ENCODE results near the gene PLA2G2C.

PLA2G2C gene

DNA sequence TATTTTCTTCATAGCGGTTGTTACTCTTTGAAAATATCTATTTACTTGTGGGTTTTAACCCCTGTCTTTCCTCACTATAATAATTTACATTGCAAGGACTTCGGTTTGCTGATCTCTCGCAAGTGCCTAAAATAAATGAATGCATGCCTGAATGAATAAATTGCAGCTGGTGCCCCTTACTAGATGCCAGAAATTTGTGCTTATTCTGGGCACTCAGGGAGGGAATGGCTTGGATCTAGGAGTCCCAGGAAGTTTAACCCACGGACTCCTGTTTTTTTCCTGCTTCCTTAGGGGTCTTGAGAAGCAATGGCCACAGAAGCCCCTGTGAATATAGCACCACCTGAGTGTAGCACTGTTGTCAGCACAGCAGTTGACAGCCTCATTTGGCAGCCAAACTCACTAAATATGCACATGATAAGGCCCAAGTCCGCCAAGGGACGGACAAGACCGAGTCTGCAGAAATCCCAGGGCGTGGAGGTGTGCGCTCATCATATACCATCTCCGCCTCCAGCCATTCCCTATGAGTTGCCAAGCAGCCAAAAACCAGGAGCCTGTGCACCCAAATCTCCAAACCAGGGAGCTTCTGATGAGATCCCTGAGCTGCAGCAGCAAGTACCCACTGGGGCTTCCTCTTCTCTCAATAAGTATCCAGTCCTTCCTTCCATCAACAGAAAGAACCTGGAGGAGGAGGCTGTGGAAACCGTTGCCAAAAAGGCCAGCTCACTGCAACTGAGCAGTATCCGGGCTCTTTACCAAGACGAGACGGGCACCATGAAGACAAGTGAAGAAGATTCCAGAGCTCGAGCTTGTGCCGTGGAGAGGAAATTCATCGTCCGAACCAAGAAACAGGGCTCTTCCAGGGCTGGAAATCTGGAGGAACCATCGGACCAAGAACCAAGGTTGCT lies 4.2 kb upstream of the PLA2G2C start:
- TF ChIP-seq, protein P1, sequence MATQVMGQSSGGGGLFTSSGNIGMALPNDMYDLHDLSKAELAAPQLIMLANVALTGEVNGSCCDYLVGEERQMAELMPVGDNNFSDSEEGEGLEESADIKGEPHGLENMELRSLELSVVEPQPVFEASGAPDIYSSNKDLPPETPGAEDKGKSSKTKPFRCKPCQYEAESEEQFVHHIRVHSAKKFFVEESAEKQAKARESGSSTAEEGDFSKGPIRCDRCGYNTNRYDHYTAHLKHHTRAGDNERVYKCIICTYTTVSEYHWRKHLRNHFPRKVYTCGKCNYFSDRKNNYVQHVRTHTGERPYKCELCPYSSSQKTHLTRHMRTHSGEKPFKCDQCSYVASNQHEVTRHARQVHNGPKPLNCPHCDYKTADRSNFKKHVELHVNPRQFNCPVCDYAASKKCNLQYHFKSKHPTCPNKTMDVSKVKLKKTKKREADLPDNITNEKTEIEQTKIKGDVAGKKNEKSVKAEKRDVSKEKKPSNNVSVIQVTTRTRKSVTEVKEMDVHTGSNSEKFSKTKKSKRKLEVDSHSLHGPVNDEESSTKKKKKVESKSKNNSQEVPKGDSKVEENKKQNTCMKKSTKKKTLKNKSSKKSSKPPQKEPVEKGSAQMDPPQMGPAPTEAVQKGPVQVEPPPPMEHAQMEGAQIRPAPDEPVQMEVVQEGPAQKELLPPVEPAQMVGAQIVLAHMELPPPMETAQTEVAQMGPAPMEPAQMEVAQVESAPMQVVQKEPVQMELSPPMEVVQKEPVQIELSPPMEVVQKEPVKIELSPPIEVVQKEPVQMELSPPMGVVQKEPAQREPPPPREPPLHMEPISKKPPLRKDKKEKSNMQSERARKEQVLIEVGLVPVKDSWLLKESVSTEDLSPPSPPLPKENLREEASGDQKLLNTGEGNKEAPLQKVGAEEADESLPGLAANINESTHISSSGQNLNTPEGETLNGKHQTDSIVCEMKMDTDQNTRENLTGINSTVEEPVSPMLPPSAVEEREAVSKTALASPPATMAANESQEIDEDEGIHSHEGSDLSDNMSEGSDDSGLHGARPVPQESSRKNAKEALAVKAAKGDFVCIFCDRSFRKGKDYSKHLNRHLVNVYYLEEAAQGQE (IDR thresholded peaks at IDR 0.05; ENCODE audit: insufficient read depth in 1 of 2, low read depth in 2 of 2, low read length in 2 of 2): no peak
- TF ChIP-seq SIN3A (IDR thresholded peaks at IDR 0.05; ENCODE audit: borderline replicate concordance, insufficient read depth, low read length) (no peak), POLR2AphosphoS5 (IDR thresholded peaks at IDR 0.05; ENCODE audit: low read depth, low read length) (no peak), TAF1 (IDR thresholded peaks at IDR 0.05; ENCODE audit: borderline replicate concordance, insufficient read depth, low read length) (no peak), FOXP2 (optimal IDR thresholded peaks at IDR 0.05; ENCODE audit: borderline replicate concordance, extremely low read depth, extremely low read length, insufficient read depth) (no peak)

DNA sequence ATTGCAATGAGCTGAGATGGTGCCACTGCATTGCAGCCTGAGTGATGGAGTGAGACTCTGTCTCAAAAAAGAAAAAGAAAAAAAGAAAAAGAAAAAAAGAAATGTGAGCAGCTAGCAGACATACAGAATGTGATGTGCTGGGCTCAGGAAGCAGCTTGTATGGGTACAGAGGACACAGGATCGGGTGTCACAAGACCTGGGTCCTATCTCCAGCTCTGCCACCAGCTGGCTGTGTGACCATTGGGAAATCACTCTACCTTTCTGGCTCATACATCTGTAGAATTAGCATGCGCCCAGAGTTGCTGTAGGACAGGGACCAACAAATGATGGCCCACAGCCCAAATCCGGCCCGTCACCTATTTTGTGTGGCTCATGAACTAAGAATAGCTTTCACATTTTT lies 3.3 kb upstream of the PLA2G2C start:
- TF ChIP-seq POLR2AphosphoS5 (IDR thresholded peaks at IDR 0.05; ENCODE audit: low read depth, low read length) (no peak), FOXP2 (optimal IDR thresholded peaks at IDR 0.05; ENCODE audit: borderline replicate concordance, extremely low read depth, extremely low read length, insufficient read depth) (no peak), TAF1 (IDR thresholded peaks at IDR 0.05; ENCODE audit: borderline replicate concordance, insufficient read depth, low read length) (no peak), SIN3A (IDR thresholded peaks at IDR 0.05; ENCODE audit: borderline replicate concordance, insufficient read depth, low read length) (no peak)
- TF ChIP-seq, protein P1 (IDR thresholded peaks at IDR 0.05; ENCODE audit: insufficient read depth in 1 of 2, low read depth in 2 of 2, low read length in 2 of 2): no peak

DNA sequence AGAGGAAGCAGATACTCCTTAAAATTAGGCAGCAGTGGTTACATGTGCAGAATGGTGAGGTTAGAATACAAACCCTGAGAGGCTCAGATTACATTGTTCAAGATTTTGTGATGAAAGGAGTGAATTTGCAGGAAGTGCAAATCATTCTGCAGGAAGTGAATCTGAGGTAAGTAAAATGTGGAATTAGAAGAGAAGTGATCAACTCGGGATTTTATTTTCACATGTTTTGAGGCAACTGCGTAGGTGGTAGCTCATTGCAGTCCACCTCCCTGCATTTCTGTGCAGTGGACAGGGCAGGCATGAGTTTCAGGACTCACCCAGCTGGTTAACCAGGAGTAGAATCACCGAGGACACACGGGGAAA lies 2.1 kb upstream of the PLA2G2C start:
- TF ChIP-seq POLR2AphosphoS5 (IDR thresholded peaks at IDR 0.05; ENCODE audit: low read depth, low read length): no peak
- TF ChIP-seq TAF1 (IDR thresholded peaks at IDR 0.05; ENCODE audit: borderline replicate concordance, insufficient read depth, low read length): no peak
- TF ChIP-seq SIN3A (IDR thresholded peaks at IDR 0.05; ENCODE audit: borderline replicate concordance, insufficient read depth, low read length): no peak
- no peak for TF ChIP-seq FOXP2 (optimal IDR thresholded peaks at IDR 0.05; ENCODE audit: borderline replicate concordance, extremely low read depth, extremely low read length, insufficient read depth)

DNA sequence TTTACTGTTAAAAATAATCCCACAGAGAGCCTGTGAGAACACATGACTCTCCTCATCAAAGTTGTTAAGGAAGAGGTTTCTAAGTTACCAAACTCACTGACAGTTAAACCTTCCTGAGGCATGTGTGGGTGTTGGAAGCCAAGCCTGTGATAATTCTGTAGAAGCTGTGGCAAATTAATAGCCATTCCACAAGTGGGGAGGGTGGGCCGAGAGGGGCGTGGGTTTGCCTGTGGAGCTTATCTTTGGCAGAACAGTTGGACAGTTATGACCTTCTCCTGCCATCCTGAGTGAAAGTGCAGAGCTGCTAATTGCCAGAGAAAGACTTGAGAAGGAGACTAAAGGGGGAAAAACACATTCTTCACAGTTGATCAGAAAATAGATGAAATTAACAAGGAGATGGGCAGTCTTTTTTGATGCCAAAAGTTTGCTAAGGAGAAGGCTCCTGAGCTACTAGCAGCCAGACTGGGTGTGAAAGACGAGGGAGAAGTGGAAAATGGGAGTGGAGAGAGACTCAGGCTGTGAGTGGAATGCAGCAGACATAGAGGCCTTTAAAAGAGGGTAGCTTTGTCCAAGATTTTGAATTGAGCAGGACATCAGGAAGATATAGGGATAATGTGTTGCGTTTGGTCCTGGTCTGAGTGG lies 1.6 kb upstream of the PLA2G2C start:
- TF ChIP-seq SIN3A (IDR thresholded peaks at IDR 0.05; ENCODE audit: borderline replicate concordance, insufficient read depth, low read length): no peak
- no peak for TF ChIP-seq FOXP2 (optimal IDR thresholded peaks at IDR 0.05; ENCODE audit: borderline replicate concordance, extremely low read depth, extremely low read length, insufficient read depth)
- TF ChIP-seq TAF1 (IDR thresholded peaks at IDR 0.05; ENCODE audit: borderline replicate concordance, insufficient read depth, low read length): no peak
- TF ChIP-seq, protein P1 (IDR thresholded peaks at IDR 0.05; ENCODE audit: insufficient read depth in 1 of 2, low read depth in 2 of 2, low read length in 2 of 2): no peak
- TF ChIP-seq POLR2AphosphoS5 (IDR thresholded peaks at IDR 0.05; ENCODE audit: low read depth, low read length): no peak

DNA sequence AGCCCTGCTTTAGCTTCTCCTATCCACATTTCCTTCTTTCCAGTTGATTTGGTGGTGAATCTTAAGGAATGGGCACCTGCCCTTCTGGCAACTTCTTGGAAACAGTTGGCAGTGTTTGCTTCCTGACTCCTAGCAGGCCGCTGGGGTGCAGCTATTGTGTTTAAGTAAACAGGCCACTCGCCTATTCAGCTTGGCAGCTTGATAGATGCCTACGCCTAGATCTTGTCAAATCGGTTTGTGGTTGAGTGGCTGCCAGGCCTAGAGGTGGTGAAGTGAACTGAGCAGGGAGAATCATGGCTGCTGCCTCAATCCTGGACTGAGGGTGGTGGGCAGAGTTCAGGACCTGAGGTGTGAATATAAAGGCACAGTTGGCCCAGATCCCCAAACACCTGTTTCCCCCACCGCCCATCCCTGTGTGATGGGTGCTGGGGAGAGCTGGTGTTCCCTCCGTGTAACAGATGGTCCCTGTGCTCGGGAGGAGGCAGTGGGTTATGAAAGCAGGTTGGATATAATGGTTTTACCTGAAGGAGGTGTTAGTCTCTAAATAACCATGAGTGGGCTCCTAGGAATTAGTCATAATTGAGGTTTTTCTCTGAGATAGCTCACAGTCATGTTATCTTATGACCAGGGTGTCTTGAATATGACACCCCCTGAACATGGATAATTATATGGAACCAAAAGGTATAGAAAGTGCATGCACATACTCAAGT lies 940 bp upstream of the PLA2G2C start:
- TF ChIP-seq TAF1 (IDR thresholded peaks at IDR 0.05; ENCODE audit: borderline replicate concordance, insufficient read depth, low read length): no peak
- TF ChIP-seq POLR2AphosphoS5 (IDR thresholded peaks at IDR 0.05; ENCODE audit: low read depth, low read length): no peak
- no peak for TF ChIP-seq SIN3A (IDR thresholded peaks at IDR 0.05; ENCODE audit: borderline replicate concordance, insufficient read depth, low read length)
- TF ChIP-seq, protein P1 (IDR thresholded peaks at IDR 0.05; ENCODE audit: insufficient read depth in 1 of 2, low read depth in 2 of 2, low read length in 2 of 2): no peak
